Parathyroid adenoma (tissue), 2 donors: ENCODE data around the gene NEDD4.
"Not testable (repeated sequence)": the region's sequence is repeated elsewhere in the genome, so short reads cannot be mapped to it uniquely, and the experiment has no call there.

Experiments used
- H2AFZ ChIP-seq: fragments of 300-600 bp; sonication (generic); one replicate; pipeline ENCODE4 v1.7.0; 2017; ENCODE audit warnings: antibody characterized with exemption, mild to moderate bottlenecking
- H3K27ac ChIP-seq: fragments of 300-600 bp; sonication (generic); one replicate; pipeline ENCODE4 v1.7.0; 2017
- H3K27me3 ChIP-seq: fragments of 300-600 bp; sonication (generic); one replicate; pipeline ENCODE4 v1.7.0; 2017; ENCODE audit warnings: low read length; ENCODE audit not compliant: control insufficient read depth, insufficient read depth
- H3K36me3 ChIP-seq: fragments of 300-600 bp; sonication (generic); one replicate; pipeline ENCODE4 v1.7.0; 2017; ENCODE audit warnings: low read length; ENCODE audit not compliant: control insufficient read depth, insufficient read depth
- H3K4me1 ChIP-seq: fragments of 300-600 bp; sonication (generic); one replicate; pipeline ENCODE4 v1.7.0; 2017; ENCODE audit warnings: control low read depth
- H3K4me2 ChIP-seq: fragments of 300-600 bp; sonication (generic); one replicate; pipeline ENCODE4 v1.7.0; 2017; ENCODE audit warnings: low read length
- H3K4me3 ChIP-seq: fragments of 300-600 bp; sonication (generic); one replicate; pipeline ENCODE4 v1.7.0; 2017; ENCODE audit warnings: low read depth, low read length
- H3K79me2 ChIP-seq: fragments of 300-600 bp; sonication (generic); one replicate; pipeline ENCODE4 v1.7.0; 2017; ENCODE audit warnings: control low read depth
- H3K9ac ChIP-seq: fragments of 300-600 bp; sonication (generic); one replicate; pipeline ENCODE4 v1.7.0; 2017; ENCODE audit warnings: mild to moderate bottlenecking
- H3K9me3 ChIP-seq: fragments of 300-600 bp; sonication (generic); one replicate; pipeline ENCODE4 v1.7.0; 2017; ENCODE audit warnings: low read length; ENCODE audit not compliant: control insufficient read depth
- TF ChIP-seq, protein P1 (sequence below): fragments of 300-600 bp; sonication (generic); IDR thresholded peaks from one replicate; pipeline ENCODE4 v1.7.0; 2017; ENCODE audit warnings: antibody characterized with exemption, mild to moderate bottlenecking
- donor health status: primary hyperparathyroidism.

Gene NEDD4

DNA sequence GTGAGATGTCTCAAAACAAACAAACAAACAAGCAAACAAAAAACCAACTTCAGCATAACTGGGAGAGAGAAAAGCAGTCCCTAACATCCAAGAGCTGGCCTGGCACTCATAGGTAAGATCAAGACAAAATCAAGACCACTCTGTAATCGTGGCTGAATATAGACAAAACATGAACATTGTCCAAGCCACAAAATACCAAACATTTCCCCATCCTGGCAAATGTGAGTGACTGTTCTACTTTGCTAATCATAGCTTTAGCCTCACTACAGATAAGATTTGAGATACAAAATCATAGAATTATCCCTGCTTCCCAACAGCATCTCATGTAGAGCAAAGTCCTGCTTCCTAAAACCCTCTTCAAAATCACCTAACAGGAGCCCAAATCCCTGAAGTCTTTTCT lies 133.7 kb downstream of the NEDD4 start:
- Histone ChIP-seq H3K9ac (no peak overlapping the region), H3K9me3 (no peaks in the 10 kb centered on the region), H3K27me3 (no peaks in the 10 kb centered on the region), H3K4me2 (no peak overlapping the region), H2AFZ (no peak overlapping the region), H3K27ac (no peak overlapping the region), H3K4me1 (no peaks in the 10 kb centered on the region), H3K4me3 (no peak overlapping the region), H3K79me2 (no peaks in the 10 kb centered on the region), H3K36me3 (no peaks in the 10 kb centered on the region)
- TF ChIP-seq, protein P1, sequence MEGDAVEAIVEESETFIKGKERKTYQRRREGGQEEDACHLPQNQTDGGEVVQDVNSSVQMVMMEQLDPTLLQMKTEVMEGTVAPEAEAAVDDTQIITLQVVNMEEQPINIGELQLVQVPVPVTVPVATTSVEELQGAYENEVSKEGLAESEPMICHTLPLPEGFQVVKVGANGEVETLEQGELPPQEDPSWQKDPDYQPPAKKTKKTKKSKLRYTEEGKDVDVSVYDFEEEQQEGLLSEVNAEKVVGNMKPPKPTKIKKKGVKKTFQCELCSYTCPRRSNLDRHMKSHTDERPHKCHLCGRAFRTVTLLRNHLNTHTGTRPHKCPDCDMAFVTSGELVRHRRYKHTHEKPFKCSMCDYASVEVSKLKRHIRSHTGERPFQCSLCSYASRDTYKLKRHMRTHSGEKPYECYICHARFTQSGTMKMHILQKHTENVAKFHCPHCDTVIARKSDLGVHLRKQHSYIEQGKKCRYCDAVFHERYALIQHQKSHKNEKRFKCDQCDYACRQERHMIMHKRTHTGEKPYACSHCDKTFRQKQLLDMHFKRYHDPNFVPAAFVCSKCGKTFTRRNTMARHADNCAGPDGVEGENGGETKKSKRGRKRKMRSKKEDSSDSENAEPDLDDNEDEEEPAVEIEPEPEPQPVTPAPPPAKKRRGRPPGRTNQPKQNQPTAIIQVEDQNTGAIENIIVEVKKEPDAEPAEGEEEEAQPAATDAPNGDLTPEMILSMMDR, result no peak

DNA sequence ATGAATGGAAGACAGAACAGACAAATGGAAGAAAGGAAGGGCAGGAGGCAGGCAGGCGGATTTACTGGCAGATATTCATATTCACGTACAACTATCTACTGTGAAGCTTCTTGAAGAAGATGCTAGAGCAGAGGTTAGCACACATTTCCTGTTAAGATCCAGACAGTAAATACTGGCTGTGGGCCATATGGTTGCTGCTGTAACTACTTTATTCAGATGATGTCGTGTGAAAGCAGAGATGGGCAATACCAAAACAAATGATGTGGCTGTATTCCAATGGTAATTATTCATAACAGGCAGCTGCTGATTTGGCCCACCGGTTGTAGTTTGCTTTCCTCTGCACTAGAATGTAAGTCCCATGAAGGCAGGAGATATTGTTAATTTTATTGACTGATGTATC lies 134.8 kb downstream of the NEDD4 start:
- TF ChIP-seq, protein P1, result no peak
- H3K9me3 ChIP-seq, result no peaks in the 10 kb centered on the region
- no peak overlapping the region for H2AFZ ChIP-seq
- no peak overlapping the region for H3K27ac ChIP-seq
- no peaks in the 10 kb centered on the region for H3K4me1 ChIP-seq
- no peak overlapping the region for H3K4me3 ChIP-seq
- no peak overlapping the region for H3K9ac ChIP-seq
- no peak overlapping the region for H3K4me2 ChIP-seq
- no peaks in the 10 kb centered on the region for H3K36me3 ChIP-seq
- H3K27me3 ChIP-seq, result no peaks in the 10 kb centered on the region
- H3K79me2 ChIP-seq, result no peaks in the 10 kb centered on the region

DNA sequence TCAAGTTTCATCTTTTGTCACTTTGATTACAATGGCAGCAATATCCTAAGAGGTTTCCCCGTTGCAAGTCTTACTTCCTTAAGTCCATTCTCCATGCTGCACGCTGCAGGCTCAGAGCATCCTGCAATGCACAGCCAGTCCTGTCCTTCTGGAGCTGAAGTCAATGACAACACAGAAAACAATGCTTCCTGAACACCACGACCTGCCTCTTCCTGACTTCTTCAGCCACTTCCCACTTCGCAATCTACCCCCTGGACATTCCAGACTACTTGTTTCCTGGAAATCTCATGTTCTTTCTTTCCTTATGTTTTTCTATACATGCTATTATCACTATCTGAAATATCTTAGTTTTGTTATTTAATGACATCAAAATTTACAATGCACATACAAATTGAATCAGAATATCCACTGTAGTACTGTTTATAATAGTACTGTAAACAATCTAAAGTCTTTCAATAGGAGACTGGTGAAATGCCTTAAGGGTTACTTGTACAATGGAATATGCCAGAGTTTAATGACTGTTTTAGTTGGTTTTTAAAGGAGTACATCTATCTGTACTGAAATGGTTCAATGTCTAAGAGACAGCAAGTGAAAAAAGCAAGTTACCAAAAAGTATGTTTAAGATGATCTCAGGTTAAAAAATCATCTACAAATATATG lies 136.8 kb downstream of the NEDD4 start:
- H3K36me3 ChIP-seq, result no peaks in the 10 kb centered on the region
- H3K27ac ChIP-seq, result no peak overlapping the region
- TF ChIP-seq, protein P1, result no peak
- no peaks in the 10 kb centered on the region for H3K4me1 ChIP-seq
- no peak overlapping the region for H3K9ac ChIP-seq
- H3K9me3 ChIP-seq, result no peaks in the 10 kb centered on the region
- no peaks in the 10 kb centered on the region for H3K79me2 ChIP-seq
- H3K4me3 ChIP-seq, result no peak overlapping the region
- no peaks in the 10 kb centered on the region for H3K27me3 ChIP-seq
- H3K4me2 ChIP-seq, result no peak overlapping the region
- H2AFZ ChIP-seq, result no peak overlapping the region

DNA sequence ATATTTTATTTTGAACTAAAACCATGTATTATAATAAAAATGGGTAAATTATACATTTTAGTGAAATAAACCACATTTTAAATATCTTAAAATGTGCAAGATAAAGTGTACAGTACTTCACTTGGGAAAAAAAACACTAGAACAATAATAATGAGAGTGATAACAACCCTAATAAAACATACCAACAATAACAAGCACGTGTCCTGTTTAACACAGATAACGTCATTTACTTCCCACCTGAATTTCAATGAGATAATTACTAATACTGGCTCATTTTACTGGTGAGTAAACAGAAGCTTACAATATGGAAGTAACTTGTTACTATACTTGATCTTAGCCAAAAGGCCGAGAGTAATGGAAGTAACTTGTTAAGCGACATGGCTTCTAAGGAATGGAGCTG lies 140.3 kb downstream of the NEDD4 start:
- H3K27me3 ChIP-seq, result no peaks in the 10 kb centered on the region
- no peaks in the 10 kb centered on the region for H3K79me2 ChIP-seq
- no peaks in the 10 kb centered on the region for H3K4me1 ChIP-seq
- no peak overlapping the region for H3K4me3 ChIP-seq
- no peaks in the 10 kb centered on the region for H3K9me3 ChIP-seq
- TF ChIP-seq, protein P1, result no peak
- no peak overlapping the region for H3K27ac ChIP-seq
- no peak overlapping the region for H3K4me2 ChIP-seq
- no peak overlapping the region for H2AFZ ChIP-seq
- H3K36me3 ChIP-seq, result no peaks in the 10 kb centered on the region
- H3K9ac ChIP-seq, result no peak overlapping the region

DNA sequence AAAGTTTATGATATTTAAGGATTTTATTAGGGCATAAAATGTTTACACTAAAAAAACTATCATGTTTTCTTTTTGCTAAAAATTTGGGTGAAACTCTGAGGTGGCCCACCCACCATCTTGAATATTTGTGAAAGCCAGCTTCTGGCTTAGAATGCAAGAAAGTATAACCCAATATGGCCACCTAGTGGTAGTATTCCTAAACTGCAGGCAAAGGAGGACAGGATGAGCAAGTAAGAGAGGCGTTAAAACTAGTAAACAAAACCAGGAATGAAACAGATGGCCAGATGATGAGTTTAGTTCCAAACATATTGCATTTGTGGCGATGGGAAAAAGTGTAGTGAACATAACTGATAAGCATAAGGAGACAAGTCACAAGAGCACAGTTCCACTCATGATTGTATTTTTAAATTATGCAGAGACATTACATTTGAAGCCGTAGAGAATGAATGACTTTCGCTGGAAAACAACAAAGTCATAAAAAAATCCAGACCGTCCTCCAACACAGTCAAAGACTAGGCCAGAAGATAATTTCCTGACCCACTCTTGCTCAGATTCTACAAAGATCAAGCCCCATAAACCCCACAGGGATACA lies 147.2 kb downstream of the NEDD4 start:
- no peaks in the 10 kb centered on the region for H3K4me1 ChIP-seq
- H3K79me2 ChIP-seq, result no peaks in the 10 kb centered on the region
- no peaks in the 10 kb centered on the region for H3K36me3 ChIP-seq
- H3K9me3 ChIP-seq, result no peaks in the 10 kb centered on the region
- no peak overlapping the region for H3K27ac ChIP-seq
- no peak overlapping the region for H3K4me3 ChIP-seq
- H3K4me2 ChIP-seq, result no peak overlapping the region
- no peak overlapping the region for H2AFZ ChIP-seq
- H3K9ac ChIP-seq, result no peak overlapping the region
- TF ChIP-seq, protein P1, result peak; percentile 77
- no peaks in the 10 kb centered on the region for H3K27me3 ChIP-seq

DNA sequence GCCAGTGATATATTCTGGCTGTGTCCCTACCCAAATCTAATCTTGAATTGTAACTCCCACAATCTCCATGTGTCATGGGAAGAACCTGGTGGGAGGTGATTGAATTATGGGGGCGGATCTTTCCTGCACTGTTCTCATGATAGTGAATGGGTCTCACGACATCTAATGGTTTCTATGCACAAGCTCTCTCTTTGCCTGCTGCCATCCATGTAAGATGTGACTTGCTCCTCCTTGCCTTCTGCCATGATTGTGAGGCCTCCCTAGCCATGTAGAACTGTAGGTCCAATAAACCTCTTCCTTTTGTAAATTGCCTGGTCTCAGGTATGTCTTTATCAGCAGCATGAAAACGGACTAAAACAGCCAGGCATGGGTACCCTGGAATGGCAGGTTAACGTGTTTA lies 150.5 kb downstream of the NEDD4 start:
- H3K27me3 ChIP-seq, H3K9ac ChIP-seq, H3K4me1 ChIP-seq, H3K9me3 ChIP-seq, H3K4me2 ChIP-seq, H3K36me3 ChIP-seq, H2AFZ ChIP-seq, H3K4me3 ChIP-seq, H3K27ac ChIP-seq, H3K79me2 ChIP-seq: not testable (repeated sequence)
